Measurements from ENCODE around the gene PLLP.
"Not testable (repeated sequence)": the region's sequence is repeated elsewhere in the genome, so short reads cannot be mapped to it uniquely, and the experiment has no call there.

The PLLP gene

GRCh38 chr16:57271063-57271345 lies 13.5 kb downstream of the PLLP start:
- DNase-seq = no peak

- DNase-seq = no peak
Observed at GRCh38 chr16:57270221-57271062, 14.0 kb downstream of the PLLP start.

GRCh38 chr16:57268804-57269800 lies 15.4 kb downstream of the PLLP start:
- no peak for DNase-seq

- not testable (repeated sequence) for DNase-seq
Observed at GRCh38 chr16:57267343-57267742, 17.1 kb downstream of the PLLP start.

- DNase-seq = peak in 2 of 4 experiments; percentile 37 to 53
Observed at GRCh38 chr16:57266531-57267260, 17.8 kb downstream of the PLLP start.

GRCh38 chr16:57265850-57266530 lies 18.5 kb downstream of the PLLP start:
- DNase-seq = no peak

GRCh38 chr16:57264950-57265371 lies 19.5 kb downstream of the PLLP start:
- peak in 1 of 4 experiments; percentile 14 for DNase-seq

- DNase-seq = no peak
Observed at GRCh38 chr16:57264381-57264780, 20.1 kb downstream of the PLLP start.

GRCh38 chr16:57263541-57264351 lies 20.7 kb downstream of the PLLP start:
- no peak for DNase-seq

- no peak for DNase-seq
Observed at GRCh38 chr16:57262841-57263540, 21.5 kb downstream of the PLLP start.

GRCh38 chr16:57261806-57262205 lies 22.7 kb downstream of the PLLP start:
- DNase-seq = no peak

- peak in 1 of 4 experiments; percentile 20 for DNase-seq
Observed at GRCh38 chr16:57260294-57260929, 24.1 kb downstream of the PLLP start.

- no peak for DNase-seq
Observed at GRCh38 chr16:57258910-57259475, 25.5 kb downstream of the PLLP start.

GRCh38 chr16:57258226-57258909 lies 26.1 kb downstream of the PLLP start:
- no peak for DNase-seq

- DNase-seq = no peak
Observed at GRCh38 chr16:57257455-57258070, 26.9 kb downstream of the PLLP start.

- no peak for DNase-seq
Observed at GRCh38 chr16:57256601-57257395, 27.7 kb downstream of the PLLP start.

GRCh38 chr16:57255686-57256415 lies 28.6 kb downstream of the PLLP start:
- no peak for DNase-seq
